SK-N-MC (cell line): ENCODE results near the gene TMEM200B.

Source experiments
- EZH2 ChIP-seq: fragments of 200-600 bp; sonication (generic); IDR thresholded peaks from one replicate; pipeline ENCODE4 v1.6.1; 2017; ENCODE audit warnings: antibody characterized with exemption
- POLR2AphosphoS5 ChIP-seq: IDR thresholded peaks from 2 replicates; pipeline ENCODE4 v1.6.1; 2012; ENCODE audit warnings: mild to moderate bottlenecking, low read depth, low read length, borderline replicate concordance

DNA sequence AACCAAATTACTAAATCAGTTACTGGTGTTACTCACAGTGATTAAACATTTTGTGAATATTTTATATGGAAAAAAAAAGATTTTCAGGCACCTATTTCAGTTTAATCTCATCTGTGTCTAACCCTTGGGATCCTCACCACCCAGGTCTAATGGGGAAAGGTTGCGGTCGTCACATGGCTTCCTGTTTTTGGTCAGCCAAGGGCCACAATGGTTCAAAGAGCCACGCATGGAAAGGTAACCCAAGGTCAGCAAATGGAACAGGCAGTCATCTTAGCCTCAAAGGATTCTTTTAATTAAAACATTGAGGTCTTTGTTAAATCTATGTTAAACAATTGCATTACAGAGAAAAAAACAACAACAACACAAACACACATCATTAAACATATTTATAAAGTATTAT, 36.1 kb upstream of the TMEM200B start:
- TF ChIP-seq EZH2 (no peak), POLR2AphosphoS5 (no peak)
